Fibroblast of skin of right quadriceps (primary cell): ENCODE results near the gene IL17RA.

Experiments
- DNase-seq: peaks from one replicate; pipeline ENCODE4 v3.0.0-alpha.2; 2013

IL17RA gene

GRCh38 chr22:17085277-17086181 lies 729 bp downstream of the IL17RA start:
- DNase-seq = no peak

DNA sequence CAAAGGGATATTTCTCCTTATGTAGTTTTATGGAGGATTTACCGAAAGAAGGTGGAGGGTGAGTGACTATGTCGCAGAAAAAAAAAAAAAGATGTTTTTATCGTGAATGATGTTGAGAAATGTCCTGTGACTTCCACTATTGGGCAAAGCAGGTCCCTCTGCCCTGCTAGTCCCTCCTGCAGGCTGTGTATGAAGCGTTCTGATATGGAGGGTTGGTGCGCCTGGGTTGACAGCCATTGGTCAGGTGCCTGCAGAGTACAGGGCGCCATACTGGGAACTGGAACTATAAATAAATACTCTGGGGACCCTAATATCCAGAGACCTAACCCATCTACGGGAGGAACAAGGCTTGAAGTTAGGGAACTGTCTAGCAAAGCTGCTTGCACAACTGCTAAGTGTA lies 1.5 kb downstream of the IL17RA start:
- DNase-seq = no peak

GRCh38 chr22:17086788-17087497 lies 2.1 kb downstream of the IL17RA start:
- DNase-seq = no peak

GRCh38 chr22:17087498-17088131 lies 2.8 kb downstream of the IL17RA start:
- peak; percentile 83 for DNase-seq

- no peak for DNase-seq
Observed at GRCh38 chr22:17090550-17090949, 5.8 kb downstream of the IL17RA start.

DNA sequence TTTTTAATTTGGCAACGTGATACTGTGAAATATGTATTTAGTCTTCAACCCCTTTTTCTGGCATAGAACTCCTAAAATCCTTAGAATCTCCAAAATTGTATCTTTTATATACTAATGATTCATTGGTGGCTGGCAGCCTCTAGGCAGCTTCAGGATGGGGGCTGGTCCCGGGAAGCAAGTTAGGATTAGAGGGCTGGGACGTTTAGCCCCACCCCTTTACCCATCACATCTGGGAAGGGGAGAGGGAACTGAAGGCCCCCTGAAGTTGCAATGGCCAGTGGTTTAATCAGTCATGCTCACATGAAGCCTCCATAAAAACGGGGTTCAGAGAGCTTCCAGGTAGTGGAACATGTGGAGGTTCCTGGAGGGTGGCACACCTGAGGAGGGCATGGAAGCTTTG lies 7.1 kb downstream of the IL17RA start:
- DNase-seq = no peak

GRCh38 chr22:17093081-17093480 lies 8.3 kb downstream of the IL17RA start:
- DNase-seq = no peak

- DNase-seq = no peak
Observed at GRCh38 chr22:17095538-17095937, 10.7 kb downstream of the IL17RA start.

GRCh38 chr22:17096071-17096470 lies 11.3 kb downstream of the IL17RA start:
- DNase-seq = no peak

GRCh38 chr22:17097062-17097461 lies 12.3 kb downstream of the IL17RA start:
- no peak for DNase-seq

GRCh38 chr22:17097701-17098100 lies 12.9 kb downstream of the IL17RA start:
- no peak for DNase-seq

GRCh38 chr22:17098379-17098819 lies 13.6 kb downstream of the IL17RA start:
- DNase-seq = no peak

DNA sequence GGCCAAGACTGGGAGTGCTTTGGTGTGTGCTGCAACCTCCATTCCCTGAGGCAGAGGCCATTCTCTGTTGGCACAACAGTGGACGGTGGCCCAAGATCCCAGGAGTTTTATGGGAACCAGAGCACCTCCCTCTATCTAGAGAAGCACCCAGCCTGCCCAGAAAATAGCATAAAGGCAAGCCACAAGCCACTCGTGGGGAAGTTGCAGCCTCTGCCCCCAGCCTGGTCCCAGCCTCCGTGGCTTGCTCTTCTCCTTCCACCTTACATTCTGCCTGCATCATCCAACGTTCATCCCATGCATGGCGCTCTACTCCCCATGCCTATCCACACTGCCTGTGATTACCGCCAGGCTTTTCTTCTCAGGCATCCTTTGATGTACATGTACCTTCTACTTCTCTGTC lies 15.8 kb downstream of the IL17RA start:
- DNase-seq = no peak

GRCh38 chr22:17101475-17102296 lies 16.9 kb downstream of the IL17RA start:
- DNase-seq = no peak

- no peak for DNase-seq
Observed at GRCh38 chr22:17102297-17102667, 17.5 kb downstream of the IL17RA start.

GRCh38 chr22:17103351-17103750 lies 18.6 kb downstream of the IL17RA start:
- DNase-seq = no peak

- DNase-seq = no peak
Observed at GRCh38 chr22:17104336-17104935, 19.6 kb downstream of the IL17RA start.

GRCh38 chr22:17105143-17106129 lies 20.6 kb downstream of the IL17RA start:
- DNase-seq = no peak

DNA sequence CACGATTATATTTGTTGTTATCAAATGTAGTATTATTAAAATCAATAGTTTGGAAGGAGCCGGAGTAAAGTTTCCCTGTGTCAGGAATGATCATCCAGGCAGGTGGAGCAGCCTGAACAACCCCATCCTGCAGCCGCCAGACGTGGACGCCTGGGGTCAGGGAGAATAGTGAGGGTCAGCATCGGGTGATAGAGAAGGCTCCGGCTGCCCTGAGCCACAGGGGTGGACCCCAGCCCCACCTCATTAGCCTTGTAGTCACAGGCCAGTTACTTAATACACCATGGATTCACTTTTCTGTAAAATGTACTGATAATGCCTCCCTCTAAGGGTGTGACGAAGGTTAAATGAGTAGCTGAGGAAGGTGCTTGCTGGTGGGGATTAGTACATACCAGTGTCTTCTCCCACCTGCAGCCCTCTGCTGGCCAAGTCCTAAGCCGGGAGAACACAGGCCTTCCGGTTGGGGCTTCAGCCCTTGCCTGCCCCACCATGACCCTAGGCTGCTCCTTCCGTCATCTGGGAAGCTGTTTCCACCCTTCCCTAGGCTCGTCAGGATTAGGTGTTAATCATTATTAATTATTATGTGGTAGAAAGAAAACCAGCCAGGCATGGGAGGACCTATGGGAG lies 21.5 kb downstream of the IL17RA start:
- DNase-seq = no peak

DNA sequence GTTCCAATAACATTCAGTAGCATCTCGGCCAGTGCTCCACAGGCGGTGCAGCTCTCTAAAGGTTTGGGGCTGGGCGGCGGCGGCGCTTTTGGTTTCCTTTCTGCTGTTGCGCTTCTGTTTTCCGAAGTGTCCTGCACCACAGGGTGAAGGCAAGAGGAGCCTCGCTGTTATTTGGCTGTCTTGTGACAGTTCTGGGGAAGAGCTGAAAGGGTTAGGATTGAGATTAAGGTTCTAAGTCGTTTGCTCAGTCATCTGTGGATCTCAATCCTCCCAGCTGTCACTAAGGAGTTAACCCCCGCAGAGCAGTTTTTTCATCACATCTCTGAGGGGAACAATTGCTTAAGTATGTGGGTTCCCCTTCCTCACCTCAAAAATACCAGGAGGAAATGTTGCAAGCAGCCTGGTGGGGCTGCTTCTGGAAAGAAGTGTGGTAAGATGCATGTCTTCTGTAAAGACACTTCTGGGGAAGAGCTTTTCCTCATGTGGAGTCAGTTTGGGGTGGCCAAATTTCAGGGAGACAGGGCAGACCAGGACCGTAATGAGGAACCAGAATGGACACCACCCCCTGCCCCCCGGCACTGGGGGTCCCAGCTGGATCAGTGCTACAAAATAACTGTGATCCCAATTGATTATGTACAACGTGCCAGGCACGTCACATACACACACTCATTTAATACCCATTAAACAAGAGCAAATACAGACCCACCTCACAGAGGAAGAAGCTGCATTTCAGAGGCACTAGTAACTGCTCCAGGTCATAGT lies 22.2 kb downstream of the IL17RA start:
- DNase-seq = no peak
